GM21381 (cell line): ENCODE results near the gene EZR.

Experiments used
- ATAC-seq: cut with Tn5 transposase; IDR thresholded peaks from one replicate; pipeline ENCODE4 v1.9.1; 2021; ENCODE audit warnings: mild to moderate bottlenecking, moderate library complexity; ENCODE audit not compliant: unreplicated experiment

The EZR gene

GRCh38 chr6:158780246-158780884 lies 38.8 kb downstream of the EZR start:
- no peak for ATAC-seq

- no peak for ATAC-seq
Measured at GRCh38 chr6:158778005-158778527, 41.1 kb downstream of the EZR start.

- ATAC-seq: no peak
Measured at GRCh38 chr6:158777510-158777909, 41.7 kb downstream of the EZR start.

- no peak for ATAC-seq
Measured at GRCh38 chr6:158776737-158777136, 42.4 kb downstream of the EZR start.

GRCh38 chr6:158775832-158776231 lies 43.3 kb downstream of the EZR start:
- no peak for ATAC-seq

GRCh38 chr6:158774717-158775449 lies 44.3 kb downstream of the EZR start:
- ATAC-seq: no peak

GRCh38 chr6:158773581-158774449 lies 45.4 kb downstream of the EZR start:
- ATAC-seq: no peak

- no peak for ATAC-seq
Measured at GRCh38 chr6:158772851-158773371, 46.3 kb downstream of the EZR start.

- no peak for ATAC-seq
Measured at GRCh38 chr6:158772172-158772571, 47.0 kb downstream of the EZR start.

GRCh38 chr6:158771399-158772152 lies 47.6 kb downstream of the EZR start:
- no peak for ATAC-seq

- ATAC-seq: no peak
Measured at GRCh38 chr6:158770533-158771330, 48.4 kb downstream of the EZR start.

- no peak for ATAC-seq
Measured at GRCh38 chr6:158769771-158770432, 49.3 kb downstream of the EZR start.

- no peak for ATAC-seq
Measured at GRCh38 chr6:158769234-158769770, 49.9 kb downstream of the EZR start.

- no peak for ATAC-seq
Measured at GRCh38 chr6:158768436-158768835, 50.7 kb downstream of the EZR start.

GRCh38 chr6:158767709-158768108 lies 51.5 kb downstream of the EZR start:
- no peak for ATAC-seq

- no peak for ATAC-seq
Measured at GRCh38 chr6:158766621-158767455, 52.3 kb downstream of the EZR start.

GRCh38 chr6:158765499-158766068 lies 53.6 kb downstream of the EZR start:
- no peak for ATAC-seq

GRCh38 chr6:158764926-158765325 lies 54.2 kb downstream of the EZR start:
- ATAC-seq: no peak
